HG02763 (cell line): ENCODE data around the gene SUZ12.
"Not testable (repeated sequence)": the region's sequence is repeated elsewhere in the genome, so short reads cannot be mapped to it uniquely, and the experiment has no call there.

ENCODE experiments used
- ATAC-seq: cut with Tn5 transposase; IDR thresholded peaks from one replicate; pipeline ENCODE4 v1.9.1; 2021; ENCODE audit warnings: mild to moderate bottlenecking, moderate library complexity; ENCODE audit not compliant: unreplicated experiment

Gene SUZ12

DNA sequence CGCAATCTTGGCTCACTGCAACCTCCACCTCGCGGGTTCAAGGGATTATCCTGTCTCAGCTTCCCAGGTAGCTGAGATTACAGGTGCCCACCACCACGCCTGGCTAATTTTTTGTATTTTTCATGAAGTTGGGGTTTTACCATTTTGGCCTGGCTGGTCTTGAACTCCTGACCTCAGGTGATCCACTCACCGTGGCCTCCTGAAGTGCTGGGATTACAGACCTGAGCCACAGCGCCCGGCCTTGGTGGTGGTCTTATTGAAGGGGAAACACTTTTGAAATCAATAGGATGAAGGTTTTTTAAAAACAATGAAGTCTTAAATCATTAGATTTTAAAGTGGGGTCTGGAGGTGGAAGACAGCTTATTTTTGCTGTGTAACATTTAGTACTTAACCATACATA is 5.6 kb downstream of the SUZ12 start:
- not testable (repeated sequence) for ATAC-seq

DNA sequence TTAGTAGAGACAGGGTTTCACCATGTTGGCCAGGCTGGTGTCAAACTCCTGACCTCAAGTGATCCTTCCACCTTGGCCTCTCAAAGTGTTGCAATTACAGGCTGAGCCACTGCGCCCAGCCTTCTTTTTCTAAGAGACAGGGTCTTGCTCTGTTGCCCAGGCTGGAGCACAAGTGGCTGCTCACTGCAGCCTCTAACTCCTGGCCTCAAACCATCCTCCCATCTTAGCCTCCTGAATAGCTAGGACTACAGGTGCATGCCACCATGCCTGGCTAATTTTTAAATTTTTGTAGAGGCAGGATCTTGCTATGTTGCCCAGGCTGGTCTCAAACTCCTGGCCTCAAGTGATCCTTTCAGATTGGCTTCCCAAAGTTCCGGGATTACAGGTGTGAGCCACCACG is 15.1 kb downstream of the SUZ12 start:
- not testable (repeated sequence) for ATAC-seq

DNA sequence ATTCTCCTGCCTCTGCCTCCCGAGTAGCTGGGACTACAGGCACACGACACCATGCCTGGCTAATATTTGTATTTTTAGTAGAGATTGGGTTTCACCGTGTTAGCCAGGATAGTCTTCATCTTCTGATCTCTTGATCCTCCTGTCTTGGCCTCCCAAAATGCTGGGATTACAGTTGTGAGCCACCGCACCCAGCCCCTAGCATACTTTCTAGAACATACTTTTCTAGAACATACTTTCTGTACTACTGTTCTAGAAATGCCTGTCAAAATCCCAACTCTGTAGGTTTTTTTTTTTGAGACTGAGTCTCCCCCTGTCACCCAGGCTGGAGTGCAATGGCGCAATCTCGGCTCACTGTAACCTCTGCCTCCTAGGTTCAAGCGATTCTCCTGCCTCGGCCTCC is 27.3 kb downstream of the SUZ12 start:
- not testable (repeated sequence) for ATAC-seq

DNA sequence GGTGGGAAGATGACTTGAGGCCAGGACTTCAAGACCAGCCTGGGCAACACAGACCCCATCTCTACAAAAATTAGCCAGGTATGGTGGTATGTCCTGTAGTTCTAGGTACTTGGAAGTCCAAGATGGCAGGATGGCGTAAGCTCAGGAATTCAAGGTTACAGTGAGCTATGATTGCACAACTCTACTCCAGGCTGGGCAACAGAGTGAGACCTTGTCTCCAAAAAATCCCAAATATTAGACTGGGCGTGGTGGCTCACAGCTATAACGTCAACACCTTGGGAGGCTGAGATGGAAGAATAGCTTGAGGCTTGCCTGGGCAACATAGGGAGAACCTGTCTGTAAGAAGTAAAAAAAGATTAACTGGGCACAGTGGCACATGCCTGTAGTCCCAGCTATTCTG is 30.8 kb downstream of the SUZ12 start:
- no peak for ATAC-seq

DNA sequence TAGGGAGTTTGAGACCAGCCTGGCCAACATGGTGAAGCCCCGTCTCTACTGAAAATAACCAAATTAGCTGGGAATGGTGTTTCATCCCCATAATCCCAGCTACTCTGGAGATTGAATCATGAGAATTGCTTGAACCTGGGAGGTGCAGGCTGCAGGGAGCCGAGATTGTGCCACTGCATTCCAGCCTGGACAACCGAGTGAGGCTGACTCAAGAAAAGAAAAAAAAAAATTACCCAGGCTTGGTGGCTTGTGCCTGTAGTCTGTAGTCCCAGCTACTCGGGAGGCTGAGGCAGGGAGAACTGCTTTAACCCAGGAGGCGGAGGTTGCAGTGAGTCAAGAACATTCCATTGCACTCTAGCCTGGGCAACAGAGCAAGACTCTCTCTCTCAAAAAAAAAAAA is 33.6 kb downstream of the SUZ12 start:
- not testable (repeated sequence) for ATAC-seq

DNA sequence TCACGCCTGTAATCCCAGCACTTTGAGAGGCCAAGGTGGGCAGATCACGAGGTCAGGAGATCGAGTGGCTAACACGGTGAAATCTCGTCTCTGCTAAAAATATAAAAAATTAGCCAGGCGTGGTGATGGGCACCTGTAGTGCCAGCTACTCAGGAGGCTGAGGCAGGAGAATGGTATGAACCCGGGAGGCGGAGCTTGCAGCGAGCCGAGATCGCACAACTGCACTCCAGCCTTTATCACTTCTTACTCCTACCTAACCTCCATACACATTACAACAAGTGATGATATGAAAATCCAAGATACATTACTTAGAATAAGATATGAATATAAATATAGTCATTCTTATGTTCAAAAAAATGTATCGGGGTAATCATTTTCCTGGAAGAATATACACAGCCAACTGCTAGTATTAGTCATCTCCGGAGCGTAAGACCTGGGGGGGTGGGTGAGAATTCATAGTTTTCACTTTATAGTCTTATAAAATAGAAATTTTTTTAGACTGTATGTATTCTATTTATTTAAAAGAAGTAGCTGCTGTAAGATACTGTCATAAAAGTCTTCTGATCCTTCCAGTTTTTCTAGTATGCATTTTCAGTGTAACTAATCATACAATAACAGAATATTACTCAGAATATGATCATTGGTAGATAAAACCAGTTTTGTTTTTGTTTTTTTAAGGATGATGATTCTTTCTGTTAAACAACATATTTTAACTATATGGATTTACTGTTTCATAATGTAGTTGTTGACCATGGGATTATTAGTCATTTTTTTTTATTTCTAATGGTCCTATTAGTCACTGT is 37.7 kb downstream of the SUZ12 start:
- not testable (repeated sequence) for ATAC-seq

DNA sequence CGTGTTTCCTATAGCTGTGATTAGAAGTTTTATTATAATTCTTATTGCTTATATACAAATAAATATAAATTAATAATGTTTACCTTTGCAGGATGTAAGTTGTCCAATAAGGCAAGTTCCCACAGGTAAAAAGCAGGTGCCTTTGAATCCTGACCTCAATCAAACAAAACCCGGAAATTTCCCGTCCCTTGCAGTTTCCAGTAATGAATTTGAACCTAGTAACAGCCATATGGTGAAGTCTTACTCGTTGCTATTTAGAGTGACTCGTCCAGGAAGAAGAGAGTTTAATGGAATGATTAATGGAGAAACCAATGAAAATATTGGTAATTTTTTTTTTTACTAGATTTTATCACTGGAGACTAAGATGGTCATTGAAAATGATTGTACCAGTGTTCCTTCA is 38.6 kb downstream of the SUZ12 start:
- ATAC-seq, result not testable (repeated sequence)

DNA sequence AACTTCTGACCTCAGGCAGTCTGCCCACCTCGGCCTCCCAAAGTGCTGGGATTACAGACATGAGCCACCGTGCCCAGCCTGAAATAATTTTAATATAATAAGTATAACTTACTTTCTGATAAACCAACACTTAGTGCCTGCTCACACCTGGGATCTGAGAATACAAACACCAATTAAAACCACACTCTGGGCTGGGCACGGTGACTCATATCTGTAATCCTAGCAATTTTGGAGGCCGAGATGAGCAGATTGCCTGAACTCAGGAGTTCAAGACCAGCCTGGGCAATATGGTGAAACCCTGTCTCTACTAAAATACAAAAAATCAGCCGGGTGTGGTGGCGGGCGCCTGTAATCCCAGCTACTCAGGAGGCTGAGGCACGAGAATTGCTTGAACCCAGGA is 55.0 kb downstream of the SUZ12 start:
- ATAC-seq, result not testable (repeated sequence)

DNA sequence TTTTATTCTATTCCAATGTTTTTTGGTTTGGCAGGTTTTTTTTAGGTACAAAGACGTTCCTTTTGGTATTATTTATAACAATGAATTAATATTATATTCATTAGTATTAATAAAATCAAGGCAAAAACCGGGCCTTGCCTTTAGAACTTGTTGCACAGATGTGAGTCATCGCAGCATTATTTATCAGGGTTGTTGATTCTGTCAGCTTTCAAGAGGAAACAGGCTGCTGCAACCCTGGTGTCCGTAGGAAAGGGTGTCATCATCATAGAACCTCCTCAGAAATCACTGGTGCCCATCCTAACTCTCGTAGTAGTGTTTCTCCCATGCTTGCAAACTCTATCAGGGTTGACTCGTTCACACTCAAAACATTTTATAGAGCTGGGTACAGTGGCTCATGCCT is 60.2 kb downstream of the SUZ12 start:
- ATAC-seq, result no peak

DNA sequence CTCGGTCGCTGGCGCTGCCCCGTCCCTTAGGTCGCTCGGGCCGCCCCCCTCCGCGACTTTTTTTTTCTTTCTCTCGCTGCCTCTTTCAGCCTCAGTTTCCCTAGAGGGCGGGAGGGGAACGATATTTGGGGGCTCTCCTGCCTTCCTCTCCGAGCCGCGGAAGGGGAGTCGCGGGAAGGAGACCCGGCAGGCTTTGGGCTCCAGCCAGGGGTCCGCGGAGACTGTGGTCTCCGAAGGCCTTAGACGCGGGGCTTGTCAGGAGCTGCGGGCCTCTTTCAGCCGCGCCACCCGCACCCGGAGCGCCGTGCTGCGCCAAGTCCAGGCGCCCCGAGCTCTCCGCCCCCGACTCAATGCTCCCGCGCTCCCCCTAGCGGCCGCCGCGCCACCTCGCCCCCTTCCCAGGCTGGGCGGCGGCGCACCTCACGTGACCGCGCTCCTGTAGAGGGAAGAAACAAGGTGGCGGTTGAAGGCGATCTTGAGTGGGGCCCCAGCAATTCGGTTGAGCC is 70.2 kb downstream of the SUZ12 start, which contains the start of gene LRRC37B:
LRRC37B (plus strand) TSS at position 427 of the 506 bp plus-strand sequence. CDS start 14,010 bp downstream, outside the sequence.
- peak; percentile 85 for ATAC-seq

DNA sequence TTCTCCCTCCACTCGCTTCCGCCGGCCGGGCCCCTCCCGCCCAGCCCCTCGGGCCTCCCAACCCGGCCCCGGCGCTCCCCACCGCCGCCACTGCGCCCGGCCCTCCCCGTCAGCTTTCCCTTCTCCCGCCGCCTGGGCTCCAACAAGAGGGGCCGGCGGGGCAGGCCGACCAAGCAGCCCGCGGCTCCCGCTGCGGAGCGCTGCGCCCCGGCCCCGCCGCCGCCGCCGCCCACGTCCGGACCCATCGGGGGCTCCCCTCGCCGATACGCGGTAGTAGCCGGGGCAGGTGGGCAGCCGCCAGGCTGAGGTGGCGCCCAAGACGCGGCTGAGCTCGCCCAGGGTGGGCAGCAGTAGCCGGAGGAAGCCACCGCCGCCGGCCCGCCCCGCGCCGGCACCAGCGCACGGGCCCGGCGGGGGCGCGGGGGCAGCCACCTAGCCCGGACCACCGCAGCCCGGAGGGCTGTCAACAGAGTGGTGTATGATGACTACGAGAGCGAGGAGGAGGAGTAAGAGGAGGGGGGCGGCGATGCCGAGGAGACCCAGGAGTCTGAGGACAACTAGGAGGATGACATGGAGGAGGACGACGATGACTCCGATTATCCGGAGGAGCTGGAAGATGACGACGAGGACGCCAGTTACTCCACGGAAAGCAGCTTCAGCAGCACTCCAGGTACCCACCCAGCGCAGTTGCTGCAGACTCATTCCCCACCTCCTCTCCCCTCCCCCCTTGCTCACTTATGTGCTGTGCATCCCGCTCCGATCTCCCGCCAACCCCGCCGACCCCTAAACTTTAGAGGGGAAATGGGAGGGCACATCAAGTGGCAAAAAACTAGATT is 70.9 kb downstream of the SUZ12 start:
- peak; percentile 26 for ATAC-seq

DNA sequence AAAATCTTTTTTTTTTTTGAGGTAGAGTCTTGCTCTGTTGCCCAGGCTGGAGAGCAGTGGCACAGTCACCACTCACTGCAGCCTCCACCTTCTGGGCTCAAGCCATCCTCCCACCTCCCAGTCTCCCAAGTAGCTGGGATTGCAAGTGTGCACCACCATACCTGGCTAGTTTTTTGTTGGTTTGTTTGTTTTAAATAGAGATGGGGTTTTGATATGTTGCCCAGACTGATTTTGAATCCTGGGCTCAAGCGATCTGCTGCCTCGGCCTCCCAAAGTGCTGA is 72.4 kb downstream of the SUZ12 start:
- no peak for ATAC-seq

DNA sequence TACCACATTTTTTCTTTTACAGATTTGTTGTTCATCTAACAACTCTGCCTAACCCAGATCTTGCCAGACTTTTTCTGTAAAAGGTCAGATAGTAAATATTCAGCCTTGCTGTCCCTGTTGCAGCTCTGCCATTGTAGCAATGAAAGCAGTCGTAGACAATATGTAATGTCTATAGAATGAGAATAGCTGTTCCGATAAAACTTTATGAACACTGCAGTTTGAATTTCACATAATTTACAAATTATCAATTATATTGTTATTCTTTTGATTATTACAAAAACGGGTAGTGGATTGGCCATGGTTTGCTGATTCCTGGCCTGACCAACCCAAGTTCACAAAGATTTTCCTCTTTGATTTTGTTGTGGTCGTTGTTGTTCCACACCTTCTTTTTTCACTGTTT is 73.3 kb downstream of the SUZ12 start:
- no peak for ATAC-seq

DNA sequence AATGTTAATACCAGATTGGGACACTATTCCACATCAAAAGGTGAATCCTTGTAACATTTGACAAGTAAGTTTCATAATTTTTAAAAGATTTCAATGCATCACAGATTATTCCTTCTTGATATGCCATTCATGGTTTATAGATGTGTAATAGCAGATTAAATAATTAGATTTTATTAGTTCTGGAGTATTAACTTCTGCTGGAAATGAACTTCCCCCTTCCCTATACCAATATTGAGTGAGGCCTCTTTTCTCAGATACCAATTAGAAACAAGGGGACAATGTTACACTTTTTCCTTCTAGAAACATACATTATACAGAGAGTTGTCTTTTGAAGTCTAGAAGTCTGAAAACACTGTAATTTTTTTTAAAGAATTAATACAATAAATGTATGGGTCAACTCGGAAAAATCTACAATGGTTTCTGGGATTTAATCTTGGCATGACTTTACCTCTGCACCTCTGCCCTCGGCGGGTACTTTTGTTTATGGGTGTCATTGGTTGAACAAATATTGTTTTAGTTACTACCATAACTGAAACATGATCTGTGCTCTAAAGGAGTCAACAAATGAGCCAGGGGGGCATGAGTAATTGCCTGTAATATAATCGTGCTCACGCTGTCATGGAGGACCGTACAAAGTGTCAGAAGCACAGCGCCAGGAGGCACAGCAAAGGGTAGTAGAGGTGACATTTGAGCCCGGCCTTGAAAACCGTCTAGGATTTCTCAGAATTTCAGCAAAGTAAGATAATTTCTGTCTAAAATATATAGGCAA is 78.6 kb downstream of the SUZ12 start:
- no peak for ATAC-seq

DNA sequence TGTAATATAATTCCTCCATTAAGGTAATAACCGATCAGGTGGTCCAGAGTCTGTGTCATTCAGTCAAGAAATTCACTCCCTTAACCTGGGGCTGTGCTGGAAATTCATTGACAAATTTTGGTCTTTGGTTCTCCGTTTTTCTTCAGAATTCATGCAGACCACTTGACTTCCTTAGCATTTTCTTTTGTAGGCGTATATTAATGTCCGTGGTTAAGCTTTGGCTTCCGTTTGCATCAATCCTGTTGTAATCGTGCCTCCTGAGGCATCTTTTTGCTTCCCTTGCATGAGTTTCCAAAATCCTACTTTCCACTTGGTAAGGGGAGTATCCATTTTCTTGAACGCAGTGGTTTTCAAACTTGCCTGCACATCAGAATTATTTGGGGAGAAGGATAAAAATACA is 79.4 kb downstream of the SUZ12 start:
- no peak for ATAC-seq

DNA sequence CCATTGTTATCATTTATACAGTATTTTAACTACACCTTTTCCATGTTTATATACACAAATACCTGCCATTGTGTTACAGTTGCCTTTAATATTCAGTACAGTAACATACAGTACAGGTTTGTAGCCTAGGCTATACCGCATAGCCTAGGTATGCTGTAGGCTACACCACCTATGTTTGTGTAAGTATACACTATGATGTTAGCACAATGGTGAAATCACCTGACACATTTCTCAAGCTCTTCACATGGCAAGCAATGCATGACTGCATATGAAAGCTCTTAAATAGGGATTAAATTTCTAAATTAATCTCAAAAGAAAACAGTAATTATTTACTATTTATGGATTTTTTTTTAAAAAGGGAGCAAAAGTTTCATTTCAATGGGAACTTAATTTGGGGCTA is 82.4 kb downstream of the SUZ12 start:
- ATAC-seq, result no peak

DNA sequence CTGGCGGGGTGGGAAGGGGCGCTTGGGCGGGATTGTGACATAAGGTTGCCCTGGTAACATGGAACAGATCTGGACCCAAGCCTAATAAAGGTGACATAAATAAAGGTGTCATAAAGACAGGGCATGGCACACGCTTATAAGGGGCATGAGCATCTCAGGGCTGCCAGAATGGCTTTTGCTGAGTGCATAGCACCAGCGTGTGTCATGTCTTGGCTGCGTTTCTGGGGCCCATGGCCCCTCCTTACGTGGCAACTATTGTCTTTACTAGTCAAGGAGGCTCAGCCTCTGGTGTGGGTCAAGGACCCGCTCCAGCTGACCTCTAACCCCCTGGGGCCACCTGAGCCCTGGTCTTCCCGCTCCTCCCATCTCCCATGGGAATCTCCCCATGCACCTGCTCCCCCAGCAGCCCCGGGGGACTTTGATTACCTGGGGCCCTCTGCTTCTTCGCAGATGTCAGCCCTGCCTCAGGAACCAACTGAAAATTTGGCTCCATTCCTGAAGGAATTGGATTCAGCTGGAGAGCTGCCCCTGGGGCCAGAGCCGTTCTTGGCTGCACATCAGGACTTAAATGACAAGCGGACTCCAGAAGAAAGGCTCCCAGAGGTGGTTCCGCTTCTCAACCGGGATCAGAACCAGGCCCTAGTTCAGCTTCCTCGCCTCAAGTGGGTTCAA is 84.3 kb downstream of the SUZ12 start:
- ATAC-seq, result no peak

DNA sequence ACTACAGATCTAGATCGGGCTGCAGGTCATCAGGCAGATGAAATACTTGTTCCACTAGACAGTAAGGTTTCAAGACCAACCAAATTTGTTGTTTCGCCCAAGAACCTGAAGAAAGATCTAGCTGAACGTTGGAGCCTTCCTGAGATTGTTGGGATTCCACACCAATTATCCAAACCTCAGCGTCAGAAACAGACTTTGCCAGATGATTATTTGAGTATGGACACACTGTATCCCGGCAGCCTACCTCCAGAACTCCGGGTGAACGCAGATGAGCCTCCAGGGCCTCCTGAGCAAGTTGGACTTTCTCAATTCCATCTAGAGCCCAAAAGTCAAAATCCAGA is 84.8 kb downstream of the SUZ12 start:
- ATAC-seq, result no peak

DNA sequence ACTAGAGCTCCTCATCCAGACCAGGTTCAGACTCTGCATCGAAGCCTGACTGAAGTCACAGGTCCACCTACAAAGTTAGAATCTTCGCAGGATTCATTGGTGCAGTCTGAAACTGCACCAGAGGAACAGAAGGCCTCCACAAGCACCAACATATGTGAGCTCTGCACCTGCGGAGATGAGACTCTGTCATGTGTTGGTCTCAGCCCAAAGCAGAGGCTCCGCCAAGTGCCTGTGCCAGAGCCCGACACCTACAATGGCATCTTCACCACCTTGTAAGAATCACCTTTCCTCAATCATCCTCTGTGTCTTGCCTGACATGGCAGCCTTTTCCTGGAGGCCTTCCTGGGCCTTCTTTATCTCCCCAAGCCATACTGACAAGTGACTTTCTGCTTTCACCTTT is 85.7 kb downstream of the SUZ12 start:
- not testable (repeated sequence) for ATAC-seq

DNA sequence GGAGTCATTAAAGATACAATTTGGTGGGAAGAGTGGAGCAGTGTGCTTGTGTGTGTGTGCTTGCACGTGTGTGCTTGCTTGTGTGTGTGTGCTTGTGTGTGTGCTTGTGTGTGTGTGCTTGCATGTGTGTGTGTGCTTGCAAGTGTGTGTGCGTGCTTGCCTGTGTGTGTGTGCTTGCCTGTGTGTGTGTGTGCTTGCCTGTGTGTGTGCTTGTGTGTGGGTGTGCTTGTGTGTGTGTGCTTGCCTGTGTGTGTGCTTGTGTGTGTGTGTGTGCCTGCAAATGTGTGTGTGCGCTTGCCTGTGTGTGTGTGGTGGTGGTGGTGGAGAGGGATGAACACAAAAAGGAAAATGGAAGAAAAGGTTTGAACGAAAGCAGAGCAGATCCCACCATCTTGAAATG is 90.5 kb downstream of the SUZ12 start:
- ATAC-seq, result not testable (repeated sequence)

DNA sequence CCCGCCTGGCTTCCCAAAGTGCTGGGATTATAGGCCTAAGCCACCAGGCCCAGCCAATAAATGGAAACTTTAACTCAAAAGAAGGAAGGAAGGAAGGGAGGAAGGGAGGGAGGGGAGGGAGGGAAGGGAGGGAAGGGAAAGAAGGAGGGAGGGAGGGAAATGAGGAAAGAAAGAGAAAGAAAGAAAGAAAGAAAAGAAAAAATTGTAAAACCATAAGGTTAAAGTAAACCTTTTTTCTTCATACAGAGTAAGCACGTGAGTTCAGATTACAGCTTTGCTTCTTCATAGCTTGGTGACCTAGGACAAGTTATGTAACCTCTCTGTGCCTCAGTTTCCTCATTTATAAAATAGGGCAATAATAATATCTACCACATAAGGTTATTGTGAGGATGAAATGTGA is 96.4 kb downstream of the SUZ12 start:
- ATAC-seq, result no peak
